Ovary (tissue), 9 donors: Measurements from ENCODE around the gene ARFGEF3. TPM values are rescaled to one million over a fixed set of nuclear protein-coding genes. Genes with fewer than 3 reads are reported as not detected.

Experiments used
- DNase-seq, 5 donors: peaks; one replicate each; pipeline ENCODE4 v3.0.0-alpha.2; 2019 to 2020
- H3K27ac ChIP-seq, 2 donors: fragments of 200-600 bp; one replicate each; pipeline versions ENCODE4 v1.5.1 to v1.8.0; 2019 to 2022
- H3K27me3 ChIP-seq: fragments of 200-600 bp; one replicate; pipeline ENCODE4 v1.8.0; 2022
- H3K36me3 ChIP-seq: fragments of 200-600 bp; sonication (generic); one replicate; pipeline ENCODE4 v1.5.1; 2019
- H3K4me1 ChIP-seq: one replicate; pipeline ENCODE4 v1.8.1; 2013; ENCODE audit warnings: mild to moderate bottlenecking, moderate library complexity; ENCODE audit not compliant: insufficient read depth
- H3K4me3 ChIP-seq: fragments of 200-600 bp; sonication (generic); one replicate; pipeline ENCODE4 v1.5.1; 2017
- H3K9me3 ChIP-seq, 2 donors: fragments of 200-600 bp in 1 of 2; sonication (generic) in 1 of 2; one replicate each; pipeline versions ENCODE4 v1.5.1 to v1.8.1; 2013 to 2019; ENCODE audit warnings: mild to moderate bottlenecking in 1 of 2, moderate library complexity in 1 of 2
- CTCF ChIP-seq, 3 donors: fragments of 450-650 bp in 2 of 3; fragments of 200-600 bp in 1 of 3; IDR thresholded peaks; one replicate each; pipeline versions ENCODE4 v1.5.1 to v1.8.0; 2016 to 2022; ENCODE audit warnings: antibody characterized with exemption in 3 of 3, mild to moderate bottlenecking in 1 of 3
- EP300 ChIP-seq: sonication (generic); formaldehyde crosslinking; IDR thresholded peaks from one replicate; pipeline ENCODE4 v1.6.1; 2017; ENCODE audit warnings: antibody characterized with exemption
- POLR2A ChIP-seq: fragments of 450-650 bp; IDR thresholded peaks from one replicate; pipeline ENCODE4 v1.6.1; 2017; ENCODE audit warnings: antibody characterized with exemption, mild to moderate bottlenecking, moderate library complexity
- WGBS, 3 donors: extraction: QIAGEN DNeasy Blood & Tissue Kit in 1 of 3; methylation state at CpG; one replicate each; pipeline versions ENCODE4 v1.1.5 to v1.1.7; 2013 to 2017; 5-methylcytosine and 5-hydroxymethylcytosine counted together
- intact Hi-C, 4 donors: fragments of 100-400 bp; cut with DNase I; formaldehyde crosslinking; loops; one replicate each; pipeline versions ENCODE4 v1.11.0 to v1.15.1; 2022 to 2023
- polyA plus RNA-seq, 2 donors: library from polyadenylated mRNA; stranded (reverse); fragments of 200-250 nt in 1 of 2; fragments of 350-450 nt in 1 of 2; fragmentation: Illumina TruSeq in 1 of 2; extraction: RNeasy Lipid Tissue Mini Kit (QIAGEN cat#74804) in 1 of 2; gene quantifications; one replicate each; pipeline ENCODE4 v1.2.3, GENCODE V29; 2013 to 2014
- total RNA-seq, 7 donors: library from RNA; depleted of rRNA in 2 of 7; stranded (reverse); fragments of >200 nt in 2 of 7; fragmentation: NEBNext Ultra II Directional in 3 of 7; extraction: Animal tissue kit (Norgen Biotek cat#: 25700) in 3 of 7; gene quantifications; one replicate each; pipeline versions ENCODE4 v1.1.0 to v1.2.4, GENCODE V29; 2016 to 2023
- donor health status: DM: no; HTN: no; CAD: no; lungs with moderate emphysema.
- donor health status: DM: no; HTN: no; CAD: no.
- donor health status: Bipolar disorder and iron deficiency.
- donor health status: DM: yes; HTN: yes; CAD: no.
- donor health status: DM: no; HTN: no; CAD: no.
- donor health status: DM: yes; HTN: yes; CAD: no.

Gene ARFGEF3
- total and polyA plus RNA-seq, 9 donors = 0.15 to 6.1 (median 0.72) TPM

DNA sequence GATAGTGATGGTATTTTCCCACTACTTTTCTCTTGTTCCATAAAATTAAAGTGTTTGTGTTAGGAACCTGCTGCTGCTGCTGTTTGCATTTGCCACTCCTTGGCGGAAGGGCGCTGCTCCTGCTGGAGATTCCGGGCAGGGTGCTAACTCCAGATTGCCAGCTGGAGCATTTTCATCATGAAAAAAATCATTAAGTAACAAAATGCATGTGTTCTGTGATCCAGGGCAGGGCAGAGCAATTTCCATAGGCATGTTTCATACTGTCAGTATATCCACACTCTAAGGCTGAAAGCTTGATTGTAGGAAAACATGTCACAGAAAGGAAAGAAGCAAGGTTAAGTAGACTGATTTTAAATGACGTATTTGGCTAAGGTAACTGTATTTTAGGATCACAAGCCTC is 32.5 kb downstream of the ARFGEF3 start:
- H3K36me3 ChIP-seq = no peaks in the 10 kb centered on the region
- no peaks in the 10 kb centered on the region for H3K9me3 ChIP-seq
- no peaks in the 10 kb centered on the region for H3K27me3 ChIP-seq
- no peak overlapping the region for H3K27ac ChIP-seq
- DNase-seq = no peak
- H3K4me3 ChIP-seq = no peak overlapping the region
- TF ChIP-seq EP300 = no peak
- no peaks in the 10 kb centered on the region for H3K4me1 ChIP-seq
- WGBS, 3 donors = 59 to 74% (median 70%) methylated on average over 4 of the region's 4 CpGs
- intact Hi-C loops = loop anchor here in 1 of 4 donors (5.0 kb wide), 1 partner anchor 83 kb away; no protein-coding TSS in a partner anchor

GRCh38 chr6:138196122-138196738 is 34.5 kb downstream of the ARFGEF3 start:
- WGBS, 3 donors = 86 to 94% (median 91%) methylated on average over 3 of the region's 3 CpGs
- H3K9me3 ChIP-seq = no peaks in the 10 kb centered on the region
- H3K4me1 ChIP-seq = no peaks in the 10 kb centered on the region
- intact Hi-C loops = no loop called here
- no peak overlapping the region for H3K4me3 ChIP-seq
- no peaks in the 10 kb centered on the region for H3K27me3 ChIP-seq
- no peaks in the 10 kb centered on the region for H3K36me3 ChIP-seq
- TF ChIP-seq EP300 (no peak), CTCF (IDR thresholded peaks at IDR 0.05) (no peak), POLR2A (no peak)
- no peak overlapping the region for H3K27ac ChIP-seq
- no peak for DNase-seq

- Histone ChIP-seq H3K4me3 (no peak overlapping the region), H3K27me3 (no peaks in the 10 kb centered on the region), H3K27ac (no peak overlapping the region), H3K36me3 (no peaks in the 10 kb centered on the region), H3K9me3 (no peaks in the 10 kb centered on the region), H3K4me1 (no peaks in the 10 kb centered on the region)
- no peak for DNase-seq
- TF ChIP-seq CTCF (IDR thresholded peaks at IDR 0.05) (no peak), EP300 (no peak), POLR2A (no peak)
- intact Hi-C loops = no loop called here
- WGBS, 3 donors = 91 to 95% (median 93%) methylated on average over 7 of the region's 7 CpGs
Measured at GRCh38 chr6:138197570-138197969, 35.8 kb downstream of the ARFGEF3 start.

DNA sequence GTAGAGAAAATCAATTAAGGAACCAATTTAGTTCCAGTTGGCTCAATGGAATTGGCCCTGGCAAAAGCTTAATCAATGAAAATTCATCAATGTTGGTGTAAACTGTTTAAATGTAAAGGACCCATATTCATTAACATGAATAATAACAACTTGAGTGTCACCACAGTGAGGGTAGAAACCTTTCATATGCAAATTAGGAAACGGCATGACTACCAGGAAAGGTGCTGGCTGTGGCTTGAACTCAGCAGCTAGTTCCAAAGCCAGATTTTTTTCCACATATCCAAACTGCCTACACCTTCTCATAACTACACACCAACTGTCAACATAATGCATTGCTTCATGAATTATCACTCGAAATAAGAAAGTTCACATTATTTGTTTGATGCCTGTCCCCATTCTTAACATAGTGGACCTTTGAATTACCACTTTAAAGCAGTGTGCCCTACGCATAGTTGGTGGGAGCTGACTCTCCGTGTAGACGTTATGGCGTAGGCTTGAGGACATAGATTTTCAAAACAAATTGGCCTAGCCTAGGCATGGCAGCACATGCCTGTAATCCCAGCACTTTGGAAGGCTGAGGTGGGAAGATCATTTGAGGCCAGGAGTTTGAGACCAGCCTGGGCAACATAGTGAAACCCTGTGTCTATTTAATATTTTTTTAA is 36.8 kb downstream of the ARFGEF3 start:
- no peak overlapping the region for H3K4me3 ChIP-seq
- no peaks in the 10 kb centered on the region for H3K27me3 ChIP-seq
- TF ChIP-seq EP300 (no peak), POLR2A (no peak), CTCF (IDR thresholded peaks at IDR 0.05) (no peak)
- 48 to 59% (median 52%) methylated on average over 6 of the region's 6 CpGs for WGBS, 3 donors
- H3K4me1 ChIP-seq = no peaks in the 10 kb centered on the region
- DNase-seq = no peak
- intact Hi-C loops = no loop called here
- no peak overlapping the region for H3K27ac ChIP-seq
- no peaks in the 10 kb centered on the region for H3K9me3 ChIP-seq
- H3K36me3 ChIP-seq = no peaks in the 10 kb centered on the region

DNA sequence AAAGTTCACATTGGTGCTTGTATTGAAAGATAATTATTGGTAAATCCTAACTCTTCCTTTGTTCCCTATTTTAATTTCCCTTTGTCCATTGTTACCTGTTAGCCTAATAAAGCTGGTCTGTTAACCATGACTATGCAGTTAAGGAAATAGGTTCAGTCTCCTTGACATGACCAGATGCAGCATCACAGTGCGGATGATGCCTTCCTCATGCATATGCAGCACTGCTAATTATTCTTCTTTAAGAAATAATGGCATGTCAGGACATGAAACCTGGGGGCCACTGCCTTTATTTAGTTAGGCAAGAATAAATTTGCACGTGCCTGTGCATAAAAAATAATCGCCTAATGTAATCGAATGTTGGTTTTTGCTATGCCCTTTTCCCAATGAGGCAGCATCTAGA is 40.1 kb downstream of the ARFGEF3 start:
- 89 to 93% (median 93%) methylated on average over 4 of the region's 4 CpGs for WGBS, 3 donors
- H3K36me3 ChIP-seq = no peaks in the 10 kb centered on the region
- no peak overlapping the region for H3K27ac ChIP-seq
- no peak for TF ChIP-seq EP300
- TF ChIP-seq CTCF (IDR thresholded peaks at IDR 0.05) = no peak
- TF ChIP-seq POLR2A = no peak
- intact Hi-C loops = no loop called here
- H3K4me3 ChIP-seq = no peak overlapping the region
- no peak for DNase-seq
- no peaks in the 10 kb centered on the region for H3K9me3 ChIP-seq
- H3K4me1 ChIP-seq = no peaks in the 10 kb centered on the region
- H3K27me3 ChIP-seq = no peaks in the 10 kb centered on the region
